ENCODE results near the gene PCDH7.

The PCDH7 gene, protein sequence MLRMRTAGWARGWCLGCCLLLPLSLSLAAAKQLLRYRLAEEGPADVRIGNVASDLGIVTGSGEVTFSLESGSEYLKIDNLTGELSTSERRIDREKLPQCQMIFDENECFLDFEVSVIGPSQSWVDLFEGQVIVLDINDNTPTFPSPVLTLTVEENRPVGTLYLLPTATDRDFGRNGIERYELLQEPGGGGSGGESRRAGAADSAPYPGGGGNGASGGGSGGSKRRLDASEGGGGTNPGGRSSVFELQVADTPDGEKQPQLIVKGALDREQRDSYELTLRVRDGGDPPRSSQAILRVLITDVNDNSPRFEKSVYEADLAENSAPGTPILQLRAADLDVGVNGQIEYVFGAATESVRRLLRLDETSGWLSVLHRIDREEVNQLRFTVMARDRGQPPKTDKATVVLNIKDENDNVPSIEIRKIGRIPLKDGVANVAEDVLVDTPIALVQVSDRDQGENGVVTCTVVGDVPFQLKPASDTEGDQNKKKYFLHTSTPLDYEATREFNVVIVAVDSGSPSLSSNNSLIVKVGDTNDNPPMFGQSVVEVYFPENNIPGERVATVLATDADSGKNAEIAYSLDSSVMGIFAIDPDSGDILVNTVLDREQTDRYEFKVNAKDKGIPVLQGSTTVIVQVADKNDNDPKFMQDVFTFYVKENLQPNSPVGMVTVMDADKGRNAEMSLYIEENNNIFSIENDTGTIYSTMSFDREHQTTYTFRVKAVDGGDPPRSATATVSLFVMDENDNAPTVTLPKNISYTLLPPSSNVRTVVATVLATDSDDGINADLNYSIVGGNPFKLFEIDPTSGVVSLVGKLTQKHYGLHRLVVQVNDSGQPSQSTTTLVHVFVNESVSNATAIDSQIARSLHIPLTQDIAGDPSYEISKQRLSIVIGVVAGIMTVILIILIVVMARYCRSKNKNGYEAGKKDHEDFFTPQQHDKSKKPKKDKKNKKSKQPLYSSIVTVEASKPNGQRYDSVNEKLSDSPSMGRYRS (N-terminal part only)

GRCh38 chr4:30720021-30720660 is at the start of gene PCDH7:
Gene PCDH7, plus strand, starts transcription at chr4:30720369. Its CDS starts 1,054 bp downstream, at chr4:30721423.
- DNase-seq: peak; percentile 58

GRCh38 chr4:30671926-30672448 is 48.2 kb upstream of the PCDH7 start:
- DNase-seq: no peak

DNA sequence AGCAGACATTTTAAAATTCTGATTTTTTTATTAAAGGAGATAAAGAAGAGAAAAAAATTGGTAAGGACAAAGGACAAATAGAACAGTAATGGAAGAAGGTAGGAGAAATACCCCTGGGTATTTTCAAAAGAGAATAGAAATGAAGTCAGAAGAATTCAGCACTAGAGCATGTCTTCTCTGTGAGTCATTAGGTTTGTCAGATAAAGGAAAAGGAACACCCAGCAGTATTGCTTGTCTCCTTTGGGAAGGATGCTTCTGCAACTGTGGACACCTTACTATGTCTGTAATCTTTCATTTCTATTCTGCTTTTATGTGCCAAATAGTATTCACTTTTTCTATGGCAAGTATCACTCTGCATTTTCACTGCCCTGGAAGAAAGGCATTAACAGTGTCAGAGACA is 24.0 kb upstream of the PCDH7 start:
- peak; percentile 0 for DNase-seq

DNA sequence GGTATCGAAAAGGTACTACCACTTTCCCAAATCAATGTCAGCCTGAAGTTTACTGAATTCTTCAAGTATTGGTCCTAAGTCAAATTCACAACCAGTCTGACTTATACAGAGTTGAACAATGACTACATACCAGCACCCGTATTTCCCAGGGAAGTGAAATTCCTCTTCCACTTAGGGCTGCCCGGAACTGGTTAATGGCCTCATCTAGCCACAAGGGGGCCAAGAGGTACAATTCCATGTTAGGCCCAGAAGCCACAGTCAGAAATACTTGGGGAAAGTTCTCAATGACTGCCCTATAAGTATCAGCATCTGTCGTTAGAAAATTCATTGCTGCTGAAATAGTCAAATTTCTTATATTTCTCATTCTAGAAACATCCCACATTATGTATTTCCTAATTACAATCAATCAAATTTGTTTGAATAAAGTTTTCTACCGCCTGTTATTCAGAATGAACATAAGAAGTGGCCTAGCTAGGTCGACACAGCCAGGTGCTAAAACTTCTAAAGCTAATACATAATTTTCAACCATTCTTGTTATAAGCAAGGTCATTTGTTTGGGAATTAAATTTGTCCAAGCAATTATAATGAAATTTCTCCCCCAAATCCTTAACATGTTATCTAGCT is 5.6 kb upstream of the PCDH7 start:
- peak; percentile 49 for DNase-seq

- peak; percentile 18 for DNase-seq
Measured at GRCh38 chr4:30716158-30716557, 4.0 kb upstream of the PCDH7 start.

- peak; percentile 47 for DNase-seq
Measured at GRCh38 chr4:30716681-30717207, 3.4 kb upstream of the PCDH7 start.

GRCh38 chr4:30717208-30718020 is 2.8 kb upstream of the PCDH7 start:
- DNase-seq: peak; percentile 75

DNA sequence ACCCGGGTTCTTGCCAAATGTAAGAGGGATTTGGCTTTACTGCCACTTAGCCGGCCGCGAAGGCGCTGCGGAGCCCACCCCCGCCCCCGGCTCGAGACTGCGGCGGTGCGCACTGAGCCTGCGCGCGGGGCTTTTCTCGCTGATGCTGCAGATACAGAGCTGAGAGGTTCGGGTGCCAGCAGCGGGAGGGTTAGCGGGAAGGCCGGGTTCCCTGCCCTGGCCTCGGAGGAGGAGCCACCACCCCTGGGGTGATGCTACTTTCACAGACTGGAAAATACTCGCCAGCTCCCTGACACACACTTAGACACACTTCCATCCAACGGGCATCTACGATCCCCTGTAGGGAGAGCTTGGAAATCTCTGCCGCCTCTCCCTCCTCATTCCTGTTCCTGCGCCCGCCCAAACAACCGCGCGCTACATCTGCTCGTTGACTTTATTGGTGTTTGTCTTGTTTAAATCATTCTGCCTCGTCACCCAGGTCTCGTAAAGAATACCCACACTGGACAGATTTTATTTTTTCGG is 2.1 kb upstream of the PCDH7 start:
- DNase-seq: peak; percentile 60

DNA sequence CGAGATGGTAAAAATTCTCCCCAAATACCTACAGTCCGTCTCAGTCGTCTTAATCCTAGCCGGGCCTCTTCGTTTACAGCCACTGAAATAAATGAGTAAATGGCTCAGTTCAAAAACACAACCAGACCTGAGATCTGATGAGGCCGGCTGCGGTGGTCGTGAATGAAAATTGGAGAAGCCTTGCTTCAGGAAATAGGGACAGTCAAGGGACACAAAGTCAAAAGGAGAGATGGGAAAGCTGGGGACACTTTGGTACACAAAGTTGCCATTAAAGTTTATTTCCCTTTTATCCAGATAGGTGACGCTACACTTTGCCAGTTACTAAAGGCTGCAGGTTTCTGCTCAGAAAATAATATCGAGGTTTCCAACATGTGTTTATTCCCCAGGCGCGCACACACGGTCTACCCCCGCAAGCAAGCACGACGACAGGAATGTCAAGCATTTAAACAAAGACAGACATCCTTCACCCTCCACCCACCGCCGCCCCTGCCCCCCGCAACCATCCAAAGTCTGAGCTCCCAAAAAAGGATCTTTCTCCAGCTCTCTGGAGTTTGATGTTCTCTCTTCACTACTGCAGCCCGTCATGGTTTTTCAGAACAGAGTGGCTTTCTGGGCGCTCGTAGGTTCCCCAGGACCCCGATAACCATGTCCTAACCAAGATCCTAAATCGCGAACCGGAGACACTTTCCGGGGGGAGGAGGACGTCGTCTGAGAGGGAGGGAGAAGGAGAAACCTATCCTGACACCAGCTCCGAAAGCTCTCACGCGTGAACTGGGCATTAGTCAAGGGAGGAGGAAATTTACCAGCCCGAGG is 1.3 kb upstream of the PCDH7 start:
- peak; percentile 26 for DNase-seq

- peak; percentile 65 for DNase-seq
Measured at GRCh38 chr4:30719454-30720020, 632 bp upstream of the PCDH7 start.

GRCh38 chr4:30720661-30721184 is 554 bp downstream of the PCDH7 start:
- no peak for DNase-seq

GRCh38 chr4:30721185-30722091 is 1.3 kb downstream of the PCDH7 start:
- DNase-seq: peak; percentile 43

- DNase-seq: no peak
Measured at GRCh38 chr4:30722092-30722358, 1.9 kb downstream of the PCDH7 start.

DNA sequence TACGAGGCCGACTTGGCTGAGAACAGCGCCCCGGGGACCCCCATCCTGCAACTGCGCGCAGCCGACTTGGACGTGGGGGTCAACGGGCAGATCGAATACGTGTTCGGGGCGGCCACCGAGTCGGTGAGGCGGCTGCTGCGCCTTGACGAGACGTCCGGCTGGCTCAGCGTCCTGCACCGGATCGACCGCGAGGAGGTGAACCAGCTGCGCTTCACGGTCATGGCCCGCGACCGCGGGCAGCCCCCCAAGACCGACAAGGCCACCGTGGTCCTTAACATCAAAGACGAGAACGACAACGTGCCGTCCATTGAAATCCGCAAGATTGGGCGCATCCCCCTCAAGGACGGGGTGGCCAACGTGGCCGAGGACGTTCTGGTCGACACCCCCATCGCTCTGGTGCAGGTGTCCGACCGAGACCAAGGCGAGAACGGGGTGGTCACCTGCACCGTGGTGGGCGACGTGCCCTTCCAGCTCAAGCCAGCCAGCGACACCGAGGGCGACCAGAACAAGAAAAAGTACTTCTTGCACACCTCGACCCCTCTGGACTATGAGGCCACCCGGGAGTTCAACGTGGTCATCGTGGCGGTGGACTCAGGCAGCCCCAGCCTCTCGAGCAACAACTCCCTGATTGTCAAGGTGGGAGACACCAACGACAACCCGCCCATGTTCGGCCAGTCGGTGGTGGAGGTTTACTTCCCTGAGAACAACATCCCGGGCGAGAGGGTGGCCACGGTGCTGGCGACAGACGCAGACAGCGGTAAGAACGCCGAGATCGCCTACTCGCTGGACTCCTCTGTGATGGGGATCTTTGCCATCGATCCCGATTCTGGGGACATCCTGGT is 2.4 kb downstream of the PCDH7 start:
- no peak for DNase-seq

DNA sequence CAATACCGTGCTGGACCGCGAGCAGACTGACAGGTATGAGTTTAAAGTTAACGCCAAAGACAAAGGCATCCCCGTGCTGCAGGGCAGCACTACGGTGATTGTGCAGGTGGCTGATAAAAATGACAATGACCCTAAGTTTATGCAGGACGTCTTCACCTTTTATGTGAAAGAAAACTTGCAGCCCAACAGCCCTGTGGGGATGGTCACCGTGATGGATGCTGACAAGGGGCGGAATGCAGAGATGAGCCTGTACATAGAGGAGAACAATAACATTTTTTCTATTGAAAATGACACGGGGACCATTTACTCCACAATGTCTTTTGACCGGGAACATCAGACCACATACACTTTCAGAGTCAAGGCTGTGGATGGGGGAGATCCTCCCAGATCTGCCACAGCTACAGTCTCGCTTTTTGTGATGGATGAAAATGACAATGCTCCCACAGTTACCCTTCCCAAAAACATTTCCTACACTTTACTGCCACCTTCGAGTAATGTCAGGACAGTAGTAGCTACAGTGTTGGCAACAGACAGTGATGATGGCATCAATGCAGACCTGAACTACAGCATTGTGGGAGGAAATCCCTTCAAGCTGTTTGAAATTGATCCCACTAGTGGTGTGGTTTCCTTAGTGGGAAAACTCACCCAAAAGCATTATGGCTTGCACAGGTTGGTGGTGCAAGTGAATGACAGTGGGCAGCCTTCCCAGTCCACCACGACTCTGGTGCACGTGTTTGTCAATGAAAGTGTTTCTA is 3.2 kb downstream of the PCDH7 start:
- no peak for DNase-seq

- no peak for DNase-seq
Measured at GRCh38 chr4:30724247-30724646, 4.1 kb downstream of the PCDH7 start.

- no peak for DNase-seq
Measured at GRCh38 chr4:30725562-30725961, 5.4 kb downstream of the PCDH7 start.
